DMS79 (cell line): Measurements from ENCODE around the gene SH3BP2.

Experiments
- DNase-seq: peaks from one replicate; lab custom pipeline; 2025; lab: John Stamatoyannopoulos, UW

SH3BP2 gene

GRCh38 chr4:2856266-2856665 lies 63.4 kb downstream of the SH3BP2 start:
- DNase-seq, result no peak

- DNase-seq, result no peak
These were observed 64.6 kb downstream of the SH3BP2 start for GRCh38 chr4:2857349-2857927.

- no peak for DNase-seq
These were observed 65.7 kb downstream of the SH3BP2 start for GRCh38 chr4:2858451-2859217.

- DNase-seq, result no peak
These were observed 66.6 kb downstream of the SH3BP2 start for GRCh38 chr4:2859514-2859913.

GRCh38 chr4:2860391-2861348 lies 67.8 kb downstream of the SH3BP2 start:
- DNase-seq, result no peak

GRCh38 chr4:2861631-2862436 lies 68.9 kb downstream of the SH3BP2 start:
- no peak for DNase-seq

GRCh38 chr4:2862528-2862927 lies 69.6 kb downstream of the SH3BP2 start:
- DNase-seq, result no peak

GRCh38 chr4:2863649-2864048 lies 70.8 kb downstream of the SH3BP2 start:
- no peak for DNase-seq

- DNase-seq, result no peak
These were observed 72.4 kb downstream of the SH3BP2 start for GRCh38 chr4:2865196-2865780.

- DNase-seq, result no peak
These were observed 73.4 kb downstream of the SH3BP2 start for GRCh38 chr4:2866160-2866861.

GRCh38 chr4:2866891-2867290 lies 74.0 kb downstream of the SH3BP2 start:
- DNase-seq, result no peak

GRCh38 chr4:2867758-2868491 lies 75.0 kb downstream of the SH3BP2 start:
- no peak for DNase-seq

- DNase-seq, result no peak
These were observed 76.1 kb downstream of the SH3BP2 start for GRCh38 chr4:2868877-2869487.

- DNase-seq, result no peak
These were observed 76.8 kb downstream of the SH3BP2 start for GRCh38 chr4:2869659-2870058.

- DNase-seq, result no peak
These were observed 77.2 kb downstream of the SH3BP2 start for GRCh38 chr4:2870082-2870481.

- DNase-seq, result no peak
These were observed 78.6 kb downstream of the SH3BP2 start for GRCh38 chr4:2871466-2871865.

GRCh38 chr4:2871911-2872310 lies 79.0 kb downstream of the SH3BP2 start:
- no peak for DNase-seq

- DNase-seq, result no peak
These were observed 80.4 kb downstream of the SH3BP2 start for GRCh38 chr4:2873329-2873728.

- DNase-seq, result no peak
These were observed 82.0 kb downstream of the SH3BP2 start for GRCh38 chr4:2874861-2875260.

- DNase-seq, result no peak
These were observed 82.7 kb downstream of the SH3BP2 start for GRCh38 chr4:2875556-2875955.
